NCI-H524 treated with DMSO at 0.1 percent for 48 hours (cell line): ENCODE data around the gene EPB41.
"Not testable (repeated sequence)": the region's sequence is repeated elsewhere in the genome, so short reads cannot be mapped to it uniquely, and the experiment has no call there.

ENCODE experiments used
- DNase-seq: peaks from one replicate; lab custom pipeline; 2025; lab: John Stamatoyannopoulos, UW

Gene EPB41

DNA sequence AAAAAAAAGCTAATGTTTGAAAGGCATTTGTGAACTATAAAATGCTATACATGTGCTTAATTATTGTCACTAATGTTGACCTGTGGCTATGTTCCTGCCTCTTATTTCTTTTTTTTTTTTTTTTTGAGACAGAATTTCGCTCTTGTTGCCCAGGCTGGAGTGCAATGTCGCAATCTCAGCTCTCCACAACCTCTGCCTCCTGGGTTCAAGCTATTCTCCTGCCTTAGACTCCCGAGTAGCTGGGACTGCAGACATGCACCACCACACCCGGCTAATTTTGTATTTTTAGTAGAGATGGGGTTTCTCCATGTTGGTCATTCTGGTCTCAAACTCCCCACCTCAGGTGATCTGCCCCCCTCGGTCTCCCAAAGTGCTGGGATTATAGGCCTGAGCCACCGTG lies 193.7 kb downstream of the EPB41 start:
- DNase-seq = not testable (repeated sequence)

DNA sequence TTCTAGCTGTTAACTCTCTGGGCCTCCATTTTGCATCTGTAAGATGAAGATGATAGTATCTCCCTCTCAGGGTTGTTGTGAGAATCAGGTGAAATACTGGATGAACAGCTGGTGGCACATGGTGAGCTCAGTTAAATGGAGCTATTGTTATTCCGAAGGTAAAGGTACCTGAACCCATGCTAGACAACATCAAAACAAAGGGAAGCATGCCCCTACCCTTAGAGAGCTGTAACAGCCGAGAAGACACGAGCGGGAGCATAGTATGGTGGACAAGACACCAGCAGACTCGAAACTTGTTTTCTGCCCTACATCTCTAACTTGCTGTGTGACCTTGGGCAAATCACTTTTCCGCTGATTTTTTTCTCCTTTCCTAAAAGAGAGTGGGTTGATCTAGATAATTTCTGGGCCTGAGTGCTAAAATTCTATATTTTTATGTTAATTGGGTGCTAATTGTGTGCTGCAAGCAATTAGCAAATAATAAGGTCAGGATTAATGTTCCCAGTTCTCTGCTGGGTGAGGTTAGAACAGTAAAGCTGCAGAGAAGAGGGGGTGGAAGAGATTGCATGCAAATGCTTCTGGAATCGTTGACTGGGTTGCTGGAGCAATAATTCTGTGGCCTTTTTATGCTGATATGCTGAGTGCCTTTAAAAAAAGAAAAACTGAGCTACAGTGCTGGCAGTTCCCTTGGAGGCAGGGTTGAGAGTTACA lies 198.5 kb downstream of the EPB41 start:
- no peak for DNase-seq

DNA sequence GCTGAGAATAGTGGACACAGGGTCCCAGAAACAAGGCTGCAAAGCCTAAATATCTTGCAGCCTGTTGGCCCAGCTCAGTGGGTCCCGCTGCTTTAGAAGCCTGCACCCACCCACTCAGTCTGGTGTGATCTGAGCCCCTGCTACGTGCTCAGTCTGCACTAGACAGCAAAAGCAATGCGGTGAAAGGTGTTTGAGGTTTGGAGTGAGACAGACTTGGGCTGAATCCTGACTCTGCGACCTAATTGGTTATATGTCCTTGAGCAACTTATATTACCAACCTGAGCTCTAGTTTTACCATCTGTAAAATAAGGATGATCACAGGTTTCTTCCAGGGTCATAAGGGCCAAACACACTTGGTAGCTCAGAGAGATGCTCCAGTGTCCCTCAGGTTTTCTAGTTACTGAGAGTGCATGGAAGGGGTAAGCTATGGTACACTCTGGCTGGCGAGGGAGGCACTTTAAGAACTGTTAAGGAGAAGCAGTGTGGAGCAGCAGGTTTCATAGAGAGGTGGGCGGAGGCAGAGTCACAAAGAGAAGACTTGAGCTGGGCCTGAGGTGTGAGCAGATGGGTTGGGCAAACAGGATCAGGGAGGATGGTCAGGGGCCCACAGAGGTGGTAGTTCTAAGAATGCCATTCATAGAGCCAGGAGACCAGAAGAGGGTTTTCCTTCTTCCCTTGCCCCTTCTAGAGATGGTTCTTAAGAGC lies 199.2 kb downstream of the EPB41 start:
- DNase-seq = no peak

DNA sequence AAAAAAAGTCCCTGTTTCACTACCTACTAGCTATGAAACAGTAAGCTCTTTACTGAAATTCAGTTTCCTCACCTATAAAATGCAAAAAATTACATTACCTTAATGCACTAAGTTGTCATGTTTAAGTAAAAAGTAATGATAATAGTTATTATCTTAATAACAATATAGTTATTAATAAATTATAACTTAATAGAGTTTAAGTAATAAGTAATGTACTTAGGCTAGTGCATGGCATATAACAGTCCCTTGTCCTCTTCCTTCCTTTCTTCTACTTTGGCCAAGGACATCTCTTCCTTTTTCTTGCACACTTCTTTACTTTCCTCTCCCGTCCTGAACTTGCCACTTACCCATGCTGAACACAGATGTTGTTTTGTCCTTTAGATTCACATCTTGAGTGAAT lies 200.3 kb downstream of the EPB41 start:
- no peak for DNase-seq

DNA sequence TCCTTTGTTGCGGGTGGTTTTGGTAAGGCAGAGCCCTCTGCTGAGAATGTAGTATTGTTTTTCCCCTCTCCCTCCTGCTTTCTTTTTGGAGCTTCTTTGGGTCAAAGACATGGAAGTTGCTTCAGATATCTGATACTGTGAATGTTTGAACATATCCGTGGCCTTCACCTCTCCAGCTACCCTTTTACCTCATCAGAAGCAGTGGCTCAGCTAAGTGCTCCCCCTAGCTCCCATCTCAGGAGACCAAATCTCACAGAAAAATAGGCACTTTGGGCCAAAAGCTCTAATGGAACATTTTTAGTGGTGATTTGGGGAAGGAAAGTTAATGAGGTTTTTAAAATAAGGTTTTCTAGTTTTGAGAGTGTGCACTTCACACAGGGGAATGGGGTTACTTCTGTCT lies 203.0 kb downstream of the EPB41 start:
- no peak for DNase-seq

DNA sequence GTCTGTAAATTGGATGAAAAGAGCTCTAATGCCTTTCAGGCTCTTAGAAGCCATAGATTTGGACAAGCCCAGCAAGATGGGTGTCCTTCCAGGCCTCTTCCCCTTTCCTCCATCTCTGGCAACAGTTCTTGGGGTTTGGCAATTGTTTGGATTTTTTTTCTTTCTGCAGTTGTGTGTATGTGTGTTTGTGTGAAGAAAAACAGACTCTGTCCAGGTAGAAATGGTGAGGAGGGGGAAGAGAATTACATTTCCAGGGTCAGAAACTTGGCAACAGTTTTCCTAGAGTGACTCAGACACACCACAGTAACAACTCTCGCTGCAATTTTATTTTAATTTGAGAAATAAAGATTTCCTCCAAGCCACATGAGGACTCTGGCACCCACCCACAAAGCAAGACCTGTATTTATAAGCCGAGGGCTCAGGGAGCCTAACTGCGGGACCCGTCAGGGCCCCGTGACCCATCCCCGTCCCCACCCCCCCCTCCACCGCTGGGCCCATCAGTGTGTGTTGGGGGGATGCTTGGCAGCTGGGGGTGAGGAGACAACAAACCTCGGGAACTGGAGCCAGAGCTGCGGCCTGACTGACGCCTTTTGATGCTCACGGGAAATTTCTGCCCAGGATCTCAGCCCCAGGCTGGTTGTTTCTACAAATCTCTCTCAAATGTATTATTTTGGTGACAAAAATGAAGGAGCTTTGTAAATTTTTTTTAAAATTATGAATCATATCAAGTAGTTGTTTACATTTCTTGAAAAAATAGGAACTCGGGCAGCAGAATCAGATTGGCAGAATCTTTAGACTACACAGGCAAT lies 205.0 kb downstream of the EPB41 start:
- DNase-seq = no peak

DNA sequence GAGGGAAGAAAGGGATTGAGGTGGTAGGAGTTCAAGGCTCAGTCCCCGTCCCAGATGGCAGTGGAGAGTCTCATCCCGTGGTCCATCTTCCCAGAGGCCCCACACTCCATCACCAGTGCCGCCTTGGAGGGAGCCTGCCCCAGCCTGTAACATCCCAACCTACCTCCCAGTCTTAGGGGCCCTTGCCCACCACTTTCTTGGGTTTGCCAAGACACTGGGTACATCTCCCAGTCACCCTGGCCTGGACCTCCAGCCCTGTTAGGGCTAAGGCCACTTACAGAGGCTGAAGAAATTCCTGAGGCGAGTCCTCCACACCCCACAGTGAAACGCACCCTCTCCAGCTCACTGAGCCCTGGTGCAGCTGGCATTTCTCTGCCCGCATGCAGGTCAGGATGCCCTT lies 206.0 kb downstream of the EPB41 start:
- no peak for DNase-seq

DNA sequence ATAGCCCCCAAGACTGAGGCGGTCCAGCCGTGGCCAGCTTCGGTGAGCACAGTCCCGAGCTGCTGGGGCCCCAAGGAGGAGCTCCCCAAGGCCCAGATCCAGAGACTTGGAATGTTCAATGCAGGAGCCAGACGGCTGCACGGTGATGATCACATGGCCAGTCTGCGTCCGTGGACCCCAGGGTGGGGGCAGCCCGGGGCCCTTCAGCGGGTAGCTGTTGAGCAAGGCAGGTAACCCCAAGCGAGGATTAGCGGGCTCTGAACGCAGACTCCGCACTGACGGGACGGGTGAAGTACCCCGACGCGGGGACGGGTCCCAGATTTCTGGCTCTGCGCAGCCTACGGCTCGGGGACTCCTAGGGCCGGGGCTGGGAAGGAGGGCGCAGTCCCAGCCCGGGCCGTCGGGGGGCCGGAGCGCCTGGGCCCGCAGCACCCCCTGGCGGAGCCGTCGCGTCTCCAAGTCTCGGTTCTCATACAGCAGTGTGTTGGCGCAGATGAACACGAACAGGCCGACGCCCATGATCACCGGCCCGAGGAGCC lies 206.6 kb downstream of the EPB41 start:
- no peak for DNase-seq

DNA sequence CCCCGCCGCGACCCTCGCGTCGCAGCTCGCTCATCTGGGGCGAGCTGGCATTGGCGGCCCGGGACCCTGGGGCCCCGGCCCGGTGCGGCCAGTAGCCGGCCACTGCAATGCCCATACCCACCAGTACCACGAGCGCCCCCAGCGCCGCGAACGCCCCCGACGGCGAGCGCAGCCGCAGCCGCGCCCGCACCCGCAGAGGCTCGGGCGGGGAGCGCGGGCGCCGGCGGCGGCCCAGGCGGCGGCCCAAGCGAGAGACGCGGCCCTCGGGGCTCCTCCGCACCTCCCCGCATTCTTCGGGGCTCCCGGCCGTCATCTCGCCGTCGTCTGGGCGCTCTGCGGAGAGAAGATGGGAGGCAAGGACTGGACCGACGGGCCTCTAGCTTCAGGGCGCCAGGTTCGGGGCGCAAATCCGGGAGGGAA lies 207.2 kb downstream of the EPB41 start:
- DNase-seq = no peak

DNA sequence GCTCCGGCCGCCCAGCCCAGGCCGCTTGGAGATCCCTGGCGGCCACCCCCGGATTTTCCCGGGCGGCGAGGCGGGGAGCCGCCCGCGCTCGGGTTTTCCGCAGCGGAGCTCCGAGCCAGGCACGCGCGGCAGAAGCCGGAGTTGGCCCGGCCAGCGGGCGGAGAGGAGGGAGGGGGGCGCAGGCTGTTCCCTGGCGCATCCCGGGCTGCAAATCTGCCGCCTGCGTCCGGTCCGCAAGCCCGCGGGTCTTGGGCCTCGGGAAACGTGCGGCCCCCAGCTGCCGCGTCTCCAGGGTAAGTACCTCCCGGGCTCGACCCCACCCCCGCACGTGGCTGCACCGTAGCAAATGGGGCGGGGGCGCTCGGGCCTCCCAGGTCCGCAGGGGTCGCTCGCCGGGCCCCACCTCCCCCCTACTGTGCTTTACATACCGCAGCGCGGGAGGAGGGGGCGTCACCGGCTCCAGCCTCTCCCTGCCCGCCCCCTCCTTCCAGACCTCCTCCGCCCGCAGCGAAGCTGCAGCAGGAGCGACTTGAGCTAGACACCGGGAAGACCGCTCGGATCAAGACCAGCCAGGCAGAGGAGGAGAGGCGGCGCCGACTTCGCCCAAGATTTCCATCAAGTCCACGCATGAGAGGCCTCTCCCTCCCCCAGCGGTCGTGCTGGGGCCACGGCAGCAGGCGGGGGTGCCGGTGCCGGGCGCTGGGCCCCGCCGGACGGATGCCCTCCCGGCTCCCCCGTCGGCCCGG lies 207.7 kb downstream of the EPB41 start:
- no peak for DNase-seq

DNA sequence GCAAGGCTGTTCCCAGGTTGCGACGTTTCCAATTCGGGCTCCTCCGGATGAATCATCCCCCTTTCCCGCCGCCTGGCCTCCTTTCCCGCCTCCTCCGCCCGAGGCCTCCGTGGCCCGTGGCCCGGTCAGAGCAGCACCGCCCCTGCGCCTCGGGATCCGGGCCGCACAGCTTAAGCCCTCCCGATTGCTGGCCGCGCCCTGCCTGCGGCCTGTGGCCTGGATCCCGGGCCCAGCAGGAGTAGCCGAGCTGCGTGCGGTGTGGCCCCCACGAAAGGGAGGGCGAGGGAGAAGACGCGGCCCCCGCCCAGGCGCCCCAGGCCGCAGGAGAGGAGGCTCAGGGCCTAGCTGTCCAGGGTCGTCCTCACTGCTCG lies 208.3 kb downstream of the EPB41 start:
- DNase-seq = no peak

DNA sequence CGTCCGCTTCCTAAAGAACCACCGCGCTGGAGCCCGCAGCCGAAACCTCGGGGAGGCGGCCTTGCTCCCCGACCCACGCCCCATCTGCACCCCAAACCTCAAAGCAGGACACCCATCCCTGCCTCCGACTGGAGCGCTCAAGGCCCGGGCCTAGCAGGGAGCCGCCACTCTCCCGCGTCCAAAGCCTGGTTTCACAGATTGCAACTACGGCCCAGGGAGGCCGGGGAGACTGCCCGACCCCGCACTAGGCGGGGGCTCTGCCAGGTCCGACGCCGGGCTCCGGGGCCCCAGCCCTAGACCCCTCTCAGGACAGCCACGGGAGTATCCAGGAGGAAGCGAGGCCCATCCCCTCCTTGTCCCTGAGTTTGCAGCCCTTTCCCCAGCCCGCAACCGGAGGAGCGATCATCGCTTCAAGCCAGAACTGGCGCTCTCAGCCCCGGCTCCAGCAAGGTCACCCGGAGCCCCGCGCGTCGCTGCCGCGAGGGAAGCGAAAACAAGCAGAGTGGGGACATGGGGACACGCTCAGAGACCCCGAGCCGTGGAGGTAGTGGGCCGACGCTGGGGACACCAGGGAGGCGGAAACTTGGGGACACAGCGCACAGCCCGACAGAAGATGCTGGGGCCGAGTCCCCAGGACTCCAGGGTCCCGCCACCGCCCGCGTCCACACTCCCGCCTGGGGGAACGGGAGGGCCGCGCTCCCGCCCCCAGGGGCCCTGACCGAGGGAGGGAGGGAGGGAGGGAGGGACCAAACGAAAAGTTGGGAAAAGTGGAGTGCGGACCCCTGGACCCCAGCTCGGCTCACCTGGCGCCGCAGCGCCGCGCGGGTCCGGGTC lies 208.9 kb downstream of the EPB41 start:
- no peak for DNase-seq

DNA sequence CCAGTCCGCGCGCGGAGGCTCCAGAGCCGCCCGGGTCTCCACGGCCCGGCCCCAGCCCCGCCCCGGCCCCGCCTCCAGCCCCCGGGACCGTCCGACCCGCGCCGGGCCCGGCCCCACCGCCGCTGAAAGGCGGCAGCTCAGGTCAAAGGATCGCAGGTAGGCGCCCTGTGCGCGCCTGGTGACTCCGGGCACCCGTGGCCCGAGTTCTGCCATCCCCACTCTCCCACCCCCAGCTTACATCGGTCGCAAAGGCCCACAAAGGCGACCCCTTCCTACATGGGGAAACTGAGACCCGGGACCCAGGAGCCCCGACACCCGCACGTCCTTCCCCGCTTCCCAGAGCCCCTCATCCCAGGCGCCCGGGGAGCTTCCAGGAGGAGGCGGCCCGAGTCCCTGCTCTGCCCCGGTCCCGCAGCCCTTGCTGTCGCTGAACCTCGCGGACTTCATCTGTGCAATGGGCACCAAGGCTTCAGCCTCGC lies 209.6 kb downstream of the EPB41 start, which contains the start of gene TMEM200B:
TSS of gene TMEM200B (minus strand) at position 17 of the 479 bp plus-strand sequence. CDS start 2,075 bp downstream, outside the sequence.
- DNase-seq = no peak

DNA sequence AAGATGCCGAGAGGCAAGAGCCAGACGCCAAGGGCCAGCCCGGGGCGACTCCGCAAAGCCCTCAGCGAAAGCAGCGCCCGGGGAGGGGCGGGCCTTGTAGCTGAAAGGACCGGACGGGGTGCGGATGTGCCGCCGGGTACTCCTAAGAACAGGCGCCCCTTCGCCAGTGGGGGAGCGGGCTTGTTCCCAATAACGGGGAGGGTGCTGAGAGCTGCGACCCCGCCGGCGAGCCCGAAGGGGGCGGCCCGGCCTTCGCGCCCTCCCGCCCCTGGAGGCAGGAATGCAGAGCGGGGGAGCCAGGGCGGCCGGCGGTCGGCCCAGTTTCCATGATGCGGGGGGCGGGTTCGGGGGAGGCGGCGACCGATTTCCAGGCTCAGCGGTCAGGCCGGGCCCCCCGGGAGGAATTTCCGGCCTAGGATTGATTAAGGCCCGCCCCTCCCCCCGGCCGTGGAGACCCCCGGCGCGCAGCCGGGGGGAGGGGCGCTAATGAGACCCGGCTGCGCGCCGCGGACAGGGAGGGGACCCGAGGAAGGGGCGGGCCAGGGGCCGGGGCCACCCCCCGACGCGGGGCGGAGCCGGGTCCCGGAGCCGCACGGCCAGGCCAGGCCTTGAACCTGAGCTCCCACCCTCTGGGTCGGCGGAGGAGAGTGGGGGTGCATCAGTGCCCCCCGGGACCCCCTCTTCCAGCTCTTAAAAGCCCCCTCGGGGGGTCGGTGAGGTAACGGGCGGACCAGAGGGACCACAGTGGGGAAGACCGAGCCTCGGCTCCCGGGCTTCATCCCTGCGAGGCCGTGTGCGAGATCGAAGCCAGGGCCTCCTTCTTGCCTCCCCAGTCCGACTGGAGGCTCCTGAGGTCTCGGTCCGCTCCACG lies 210.2 kb downstream of the EPB41 start:
- DNase-seq = no peak

DNA sequence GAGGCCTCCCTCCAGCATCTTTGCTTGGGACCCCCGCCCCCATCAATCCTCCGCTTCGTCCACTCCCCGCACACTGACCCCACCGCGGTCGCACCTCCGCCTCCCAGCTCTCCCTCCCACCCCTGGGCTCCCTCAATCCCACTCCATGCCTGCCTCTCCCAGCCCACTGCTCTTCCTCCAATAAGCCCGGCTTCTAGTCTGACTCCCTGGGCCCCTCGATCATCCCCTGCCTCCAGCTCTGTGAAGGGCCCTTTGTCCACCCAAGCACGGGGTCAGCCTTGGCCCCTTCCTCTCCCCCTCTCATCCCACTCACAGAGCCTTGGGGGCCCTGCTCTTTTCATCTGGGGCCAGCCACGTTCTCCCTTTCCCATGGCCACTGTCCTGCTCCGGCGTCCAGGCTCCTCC lies 210.9 kb downstream of the EPB41 start:
- no peak for DNase-seq

DNA sequence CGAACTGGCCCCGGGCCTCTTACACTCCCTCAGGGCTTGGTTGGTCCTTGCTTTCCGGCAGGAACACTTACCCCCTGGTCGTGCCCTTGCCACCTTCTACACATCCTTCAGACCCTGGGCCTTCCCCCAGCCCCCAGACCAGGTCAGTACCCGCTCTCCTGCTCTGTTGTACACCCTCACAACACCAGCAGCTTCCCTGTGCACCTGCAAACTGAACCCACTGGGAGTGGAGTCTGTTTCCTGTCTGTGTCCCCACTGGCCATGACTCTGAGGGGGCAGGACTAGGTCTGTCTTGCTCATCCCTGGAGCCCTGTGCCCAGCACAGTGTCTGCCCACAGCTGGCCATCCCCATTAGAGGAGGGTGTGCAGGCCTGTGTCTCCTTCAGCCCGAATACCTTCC lies 211.4 kb downstream of the EPB41 start:
- DNase-seq = no peak

DNA sequence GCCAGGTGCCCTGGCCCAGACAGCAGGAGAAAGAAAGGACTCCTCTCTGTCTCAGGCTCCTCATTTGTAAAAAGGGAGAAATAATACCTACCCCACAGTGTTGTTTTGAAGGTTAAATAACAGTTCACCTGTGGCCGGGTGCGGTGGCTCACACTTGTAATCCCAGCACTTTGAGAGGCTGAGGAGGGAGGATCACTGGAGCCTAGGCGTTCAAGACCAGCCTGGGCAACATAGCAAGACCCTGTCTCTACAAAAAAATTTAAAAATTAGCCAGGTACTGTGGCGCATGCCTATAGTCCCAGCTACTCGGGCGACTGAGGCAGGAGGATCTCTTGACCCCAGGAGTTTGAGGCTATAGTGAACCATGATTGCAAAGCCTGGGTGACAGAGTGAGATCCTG lies 211.8 kb downstream of the EPB41 start:
- DNase-seq = no peak

DNA sequence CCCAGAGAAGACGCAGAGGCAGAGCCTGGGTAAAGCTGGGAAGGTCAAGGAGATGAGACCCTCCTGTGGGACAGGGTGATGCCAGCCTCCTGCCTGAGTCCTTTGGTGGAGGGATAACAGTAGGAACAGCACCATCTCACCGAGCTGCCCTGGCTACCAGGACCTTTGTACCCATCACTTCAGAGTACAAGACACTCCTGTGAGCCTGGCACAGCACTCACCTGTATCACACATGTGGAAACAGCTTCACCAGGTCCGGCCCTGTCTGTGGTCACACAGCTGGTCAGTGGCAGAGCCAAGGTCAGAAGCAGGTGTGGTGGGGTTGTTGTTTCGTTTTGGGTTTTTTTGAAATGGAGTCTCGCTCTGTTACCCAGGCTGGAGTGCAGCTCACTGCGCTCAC lies 214.4 kb downstream of the EPB41 start:
- DNase-seq = no peak

DNA sequence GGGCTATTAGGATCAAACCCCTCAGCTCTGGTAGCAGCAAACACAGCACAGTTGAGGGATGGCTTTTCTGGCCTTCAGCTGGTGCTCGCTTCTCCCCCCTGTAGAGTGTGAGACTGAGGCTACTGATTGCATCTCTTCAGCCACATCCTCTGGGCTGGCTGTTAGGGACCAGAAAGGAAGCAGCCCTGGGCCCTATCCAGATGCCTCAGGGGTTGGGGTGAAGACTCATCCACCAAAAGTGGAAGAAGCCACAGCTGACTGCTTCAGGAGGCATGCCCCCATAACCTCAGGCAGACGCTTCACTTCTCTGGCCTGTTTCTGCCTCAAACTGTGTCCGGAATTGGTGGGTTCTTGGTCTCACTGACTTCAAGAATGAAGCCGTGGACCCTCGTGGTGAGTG lies 215.5 kb downstream of the EPB41 start:
- DNase-seq = no peak

DNA sequence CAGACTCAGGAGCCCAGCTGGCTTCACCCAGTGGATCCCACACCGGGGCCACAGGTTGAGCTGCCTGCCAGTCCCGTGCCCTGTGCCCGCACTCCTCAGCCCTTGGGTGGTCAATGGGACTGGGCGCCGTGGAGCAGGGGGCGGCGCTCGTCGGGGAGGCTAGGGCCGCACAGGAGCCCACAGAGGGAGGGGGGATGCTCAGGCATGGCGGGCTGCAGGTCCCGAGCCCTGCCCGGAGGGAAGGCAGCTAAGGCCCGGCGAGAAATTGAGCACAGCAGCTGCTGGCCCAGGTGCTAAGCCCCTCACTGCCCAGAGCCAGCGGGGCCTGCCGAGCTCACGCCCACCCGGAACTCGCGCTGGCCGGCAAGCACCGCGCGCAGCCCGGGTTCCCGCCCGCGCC lies 216.7 kb downstream of the EPB41 start:
- DNase-seq = not testable (repeated sequence)
